Measurements from ENCODE around the gene PDAP1. TPM values are rescaled to one million over a fixed set of nuclear protein-coding genes. Genes with fewer than 3 reads are reported as not detected.

PDAP1 gene
- total and polyA plus RNA-seq, 2 of the 13 experiments (the other 11 are each of a cell fraction or from before 2014, with no cell fraction given): 13.0 to 100 TPM

- peak; percentile 46; the same call in 1 of the 2 replicates for TF ChIP-seq ZNF784 (CRISPR knock-in tag; IDR thresholded peaks at IDR 0.05; ENCODE audit: borderline replicate concordance)
- TF ChIP-seq ZNF546 (CRISPR knock-in tag; conservative IDR thresholded peaks at IDR 0.05): no peak
- TF ChIP-seq, protein P1, sequence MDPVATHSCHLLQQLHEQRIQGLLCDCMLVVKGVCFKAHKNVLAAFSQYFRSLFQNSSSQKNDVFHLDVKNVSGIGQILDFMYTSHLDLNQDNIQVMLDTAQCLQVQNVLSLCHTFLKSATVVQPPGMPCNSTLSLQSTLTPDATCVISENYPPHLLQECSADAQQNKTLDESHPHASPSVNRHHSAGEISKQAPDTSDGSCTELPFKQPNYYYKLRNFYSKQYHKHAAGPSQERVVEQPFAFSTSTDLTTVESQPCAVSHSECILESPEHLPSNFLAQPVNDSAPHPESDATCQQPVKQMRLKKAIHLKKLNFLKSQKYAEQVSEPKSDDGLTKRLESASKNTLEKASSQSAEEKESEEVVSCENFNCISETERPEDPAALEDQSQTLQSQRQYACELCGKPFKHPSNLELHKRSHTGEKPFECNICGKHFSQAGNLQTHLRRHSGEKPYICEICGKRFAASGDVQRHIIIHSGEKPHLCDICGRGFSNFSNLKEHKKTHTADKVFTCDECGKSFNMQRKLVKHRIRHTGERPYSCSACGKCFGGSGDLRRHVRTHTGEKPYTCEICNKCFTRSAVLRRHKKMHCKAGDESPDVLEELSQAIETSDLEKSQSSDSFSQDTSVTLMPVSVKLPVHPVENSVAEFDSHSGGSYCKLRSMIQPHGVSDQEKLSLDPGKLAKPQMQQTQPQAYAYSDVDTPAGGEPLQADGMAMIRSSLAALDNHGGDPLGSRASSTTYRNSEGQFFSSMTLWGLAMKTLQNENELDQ (CRISPR knock-in tag; IDR thresholded peaks at IDR 0.05; ENCODE audit: borderline replicate concordance): no peak
- TF ChIP-seq HIVEP1 (CRISPR knock-in tag; IDR thresholded peaks at IDR 0.05): peak; percentile 64; the same call in 1 of the 2 replicates
- TF ChIP-seq NR2F6 (IDR thresholded peaks at IDR 0.05): peak; percentile 58
- peak; percentile 74 for TF ChIP-seq NR2F6 (CRISPR knock-in tag; IDR thresholded peaks at IDR 0.05)
- no peak for TF ChIP-seq HMGA1 (CRISPR knock-in tag; conservative IDR thresholded peaks at IDR 0.05)
- TF ChIP-seq HNRNPK (IDR thresholded peaks at IDR 0.05; ENCODE audit: low read depth, low read length, poor library complexity, severe bottlenecking): no peak
- 0 out of 3 replicates have a peak, but pooled peaks have one; percentile 26 for TF ChIP-seq MXI1 (IDR thresholded peaks at IDR 0.05; ENCODE audit: borderline replicate concordance, low read depth, low read length)
- peak; percentile 56; the same call in 1 of the 2 replicates for TF ChIP-seq MTA1 (CRISPR knock-in tag; IDR thresholded peaks at IDR 0.05; ENCODE audit: borderline replicate concordance)
- TF ChIP-seq ZNF275 (CRISPR knock-in tag; IDR thresholded peaks at IDR 0.05; ENCODE audit: borderline replicate concordance): no peak
- TF ChIP-seq SIX1 (CRISPR knock-in tag; IDR thresholded peaks at IDR 0.05; ENCODE audit: borderline replicate concordance): no peak
- no peak for TF ChIP-seq KLF9 (CRISPR knock-in tag; IDR thresholded peaks at IDR 0.05; ENCODE audit: low read depth)
- TF ChIP-seq ZC3H4 (CRISPR knock-in tag; IDR thresholded peaks at IDR 0.05; ENCODE audit: borderline replicate concordance): no peak
- no peak for TF ChIP-seq CEBPB (IDR thresholded peaks at IDR 0.05; ENCODE audit: borderline replicate concordance, low read depth, low read length)
These were observed 27.4 kb downstream of the PDAP1 start (continued) for GRCh38 chr7:99380823-99381663.
